KMS-11 (cell line): ENCODE measurements around the gene FNTB.

Source experiments
- H2AFZ ChIP-seq: fragments of 200-600 bp; sonication (generic); 2 replicates; pipeline ENCODE4 v1.6.1; 2016; ENCODE audit warnings: antibody characterized with exemption, mixed run types, low read depth
- H3K27ac ChIP-seq: fragments of 200-600 bp; sonication (generic); 2 replicates; pipeline ENCODE4 v1.6.1; 2016; ENCODE audit warnings: mild to moderate bottlenecking, mixed run types
- H3K27me3 ChIP-seq: fragments of 200-600 bp; sonication (generic); 2 replicates; pipeline ENCODE4 v1.6.1; 2017; ENCODE audit warnings: mild to moderate bottlenecking, low read depth, mixed run types, moderate library complexity; ENCODE audit not compliant: insufficient read depth
- H3K36me3 ChIP-seq: fragments of 200-600 bp; sonication (generic); 2 replicates; pipeline ENCODE4 v1.6.1; 2017; ENCODE audit warnings: mild to moderate bottlenecking, mixed run types; ENCODE audit not compliant: insufficient read depth
- H3K4me1 ChIP-seq: fragments of 200-600 bp; sonication (generic); 2 replicates; pipeline ENCODE4 v1.6.1; 2016; ENCODE audit warnings: mild to moderate bottlenecking, low read depth, mixed run types; ENCODE audit not compliant: poor library complexity, severe bottlenecking
- H3K4me2 ChIP-seq: fragments of 200-600 bp; sonication (generic); 2 replicates; pipeline ENCODE4 v1.7.0; 2016; ENCODE audit warnings: mild to moderate bottlenecking, mixed run types
- H3K4me3 ChIP-seq: fragments of 200-600 bp; sonication (generic); IDR thresholded peaks from 2 replicates; pipeline ENCODE4 v1.6.1; 2017; ENCODE audit warnings: low read depth, low read length, mixed read lengths; ENCODE audit not compliant: insufficient read depth
- H3K79me2 ChIP-seq: fragments of 200-600 bp; sonication (generic); 2 replicates; pipeline ENCODE4 v1.6.1; 2016; ENCODE audit warnings: low read depth, mixed run types; ENCODE audit not compliant: insufficient read depth
- H3K9ac ChIP-seq: fragments of 200-600 bp; sonication (generic); 2 replicates; pipeline ENCODE4 v1.6.1; 2016; ENCODE audit warnings: mild to moderate bottlenecking, mixed run types
- H4K20me1 ChIP-seq: fragments of 200-600 bp; sonication (generic); 2 replicates; pipeline ENCODE4 v1.6.1; 2016; ENCODE audit warnings: mild to moderate bottlenecking, mixed run types; ENCODE audit not compliant: insufficient read depth
- CTCF ChIP-seq: fragments of 200-600 bp; sonication (generic); conservative IDR thresholded peaks from 2 replicates; pipeline ENCODE4 v1.6.1; 2017; ENCODE audit warnings: low read depth, mild to moderate bottlenecking, antibody characterized with exemption, low read length, moderate library complexity, mixed read lengths

Gene FNTB

GRCh38 chr14:64953661-64954060 lies 33.0 kb upstream of the FNTB start:
- no peak overlapping the region for H3K4me3 ChIP-seq
- H4K20me1 ChIP-seq = no peaks in the 10 kb centered on the region
- no peak overlapping the region for H3K4me2 ChIP-seq
- TF ChIP-seq CTCF = no peak
- no peak overlapping the region for H3K27ac ChIP-seq
- H2AFZ ChIP-seq = no peak overlapping the region
- H3K4me1 ChIP-seq = peaks cover 20% of the 10 kb centered on the region
- no peaks in the 10 kb centered on the region for H3K36me3 ChIP-seq
- no peaks in the 10 kb centered on the region for H3K79me2 ChIP-seq
- H3K9ac ChIP-seq = no peak overlapping the region
- H3K27me3 ChIP-seq = no peaks in the 10 kb centered on the region

GRCh38 chr14:64954491-64955240 lies 32.0 kb upstream of the FNTB start:
- TF ChIP-seq CTCF = no peak
- Histone ChIP-seq H3K4me3 (no peak overlapping the region), H3K79me2 (no peaks in the 10 kb centered on the region), H2AFZ (no peak overlapping the region), H3K4me2 (no peak overlapping the region), H3K27me3 (no peaks in the 10 kb centered on the region), H3K27ac (no peak overlapping the region), H3K4me1 (peaks cover 20% of the 10 kb centered on the region), H3K36me3 (no peaks in the 10 kb centered on the region), H4K20me1 (no peaks in the 10 kb centered on the region), H3K9ac (no peak overlapping the region)

- no peaks in the 10 kb centered on the region for H3K27me3 ChIP-seq
- no peak overlapping the region for H3K27ac ChIP-seq
- no peaks in the 10 kb centered on the region for H4K20me1 ChIP-seq
- H3K79me2 ChIP-seq = 0 out of 2 replicates have a peak, but pooled peaks cover 1% of the 10 kb centered on the region
- peaks cover 24% of the 10 kb centered on the region for H3K4me1 ChIP-seq
- H3K36me3 ChIP-seq = no peaks in the 10 kb centered on the region
- H3K4me2 ChIP-seq = no peak overlapping the region
- H3K4me3 ChIP-seq = no peak overlapping the region
- TF ChIP-seq CTCF = no peak
- H3K9ac ChIP-seq = no peak overlapping the region
- H2AFZ ChIP-seq = no peak overlapping the region
These were observed 31.4 kb upstream of the FNTB start for GRCh38 chr14:64955297-64955696.

GRCh38 chr14:64956697-64957406 lies 29.8 kb upstream of the FNTB start:
- no peak for TF ChIP-seq CTCF
- Histone ChIP-seq H3K4me3 (no peak overlapping the region), H2AFZ (no peak overlapping the region), H3K27me3 (no peaks in the 10 kb centered on the region), H3K4me2 (no peak overlapping the region), H3K27ac (no peak overlapping the region), H3K36me3 (no peaks in the 10 kb centered on the region), H3K4me1 (peaks cover 40% of the 10 kb centered on the region), H4K20me1 (no peaks in the 10 kb centered on the region), H3K9ac (no peak overlapping the region), H3K79me2 (peaks cover 6% of the 10 kb centered on the region; the same call in 1 of the 2 replicates)
